WTC11 (cell line): ENCODE measurements around the gene MYG1.

Experiments
- CTCF ChIP-seq: fragments of 200-600 bp; IDR thresholded peaks from 2 replicates; pipeline ENCODE4 v1.8.0; 2022; ENCODE audit warnings: antibody characterized with exemption
- ELF4 ChIP-seq: sonication (generic); formaldehyde crosslinking; IDR thresholded peaks from 2 replicates; pipeline ENCODE4 v1.8.1; 2022; ENCODE audit warnings: low read depth, mild to moderate bottlenecking, moderate library complexity, missing genetic modification reagents
- ETV6 ChIP-seq: sonication (generic); formaldehyde crosslinking; IDR thresholded peaks from 2 replicates; pipeline ENCODE4 v1.8.1; 2022; ENCODE audit warnings: mild to moderate bottlenecking, missing genetic modification reagents
- IRF1 ChIP-seq: sonication (generic); formaldehyde crosslinking; IDR thresholded peaks from 2 replicates; pipeline ENCODE4 v1.8.0; 2023; ENCODE audit warnings: missing genetic modification reagents
- MAX ChIP-seq: sonication (generic); formaldehyde crosslinking; IDR thresholded peaks from 2 replicates; pipeline ENCODE4 v1.8.0; 2022; ENCODE audit warnings: mild to moderate bottlenecking, missing genetic modification reagents
- PRDM15 ChIP-seq: sonication (generic); formaldehyde crosslinking; IDR thresholded peaks from 2 replicates; pipeline ENCODE4 v1.8.0; 2022; ENCODE audit warnings: missing genetic modification reagents
- TP53 ChIP-seq: sonication (generic); formaldehyde crosslinking; IDR thresholded peaks from 2 replicates; pipeline ENCODE4 v1.8.1; 2023; ENCODE audit warnings: mild to moderate bottlenecking, missing genetic modification reagents
- ZBTB21 ChIP-seq: sonication (generic); formaldehyde crosslinking; IDR thresholded peaks from 2 replicates; pipeline ENCODE4 v1.8.1; 2023; ENCODE audit warnings: mild to moderate bottlenecking, missing genetic modification reagents, borderline replicate concordance
- ZNF232 ChIP-seq: sonication (generic); formaldehyde crosslinking; IDR thresholded peaks from 2 replicates; pipeline ENCODE4 v1.8.0; 2022; ENCODE audit warnings: mild to moderate bottlenecking, missing genetic modification reagents

- TF ChIP-seq MAX (CRISPR knock-in tag) = no peak
- TF ChIP-seq CTCF = no peak
- no peak for TF ChIP-seq ETV6 (CRISPR knock-in tag)
- no peak for TF ChIP-seq TP53 (CRISPR knock-in tag)
- no peak for TF ChIP-seq IRF1 (CRISPR knock-in tag)
- no peak for TF ChIP-seq PRDM15 (CRISPR knock-in tag)
- no peak for TF ChIP-seq ELF4 (CRISPR knock-in tag)
- no peak for TF ChIP-seq ZBTB21
- TF ChIP-seq ZNF232 (CRISPR knock-in tag) = no peak
Observed at GRCh38 chr12:53289891-53290290, 9.6 kb upstream of the MYG1 start.
